ENCODE results near the gene ZKSCAN3. TPM values are rescaled to one million over a fixed set of nuclear protein-coding genes. Genes with fewer than 3 reads are reported as not detected.

Gene ZKSCAN3
- total and polyA plus RNA-seq, 4 donors, result 1.1 to 13.2 (median 3.1) TPM

GRCh38 chr6:28370440-28370839, 20.7 kb downstream of the ZKSCAN3 start:
- Histone ChIP-seq H3K4me3 (no peak overlapping the region), H3K9ac (ENCODE audit: insufficient read depth in 1 of 2, low read length in 2 of 2) (no peak overlapping the region), H3K36me3 (ENCODE audit: control insufficient read depth in 4 of 4, insufficient read depth in 4 of 4, low read length in 4 of 4) (peaks cover 3 to 8% (median 6%) of the 10 kb centered on the region in 4 donors), H3K27me3 (ENCODE audit: control insufficient read depth in 3 of 3, insufficient read depth in 3 of 3, low read length in 2 of 3) (no peaks in the 10 kb centered on the region), H3K27ac (ENCODE audit: low read depth in 1 of 2, low read length in 1 of 2) (no peak overlapping the region), H3K4me1 (ENCODE audit: control insufficient read depth in 5 of 5, insufficient read depth in 5 of 5, low read length in 5 of 5) (no peaks in the 10 kb centered on the region), H3K9me3 (ENCODE audit: control insufficient read depth in 4 of 4, insufficient read depth in 3 of 4, low read length in 3 of 4) (peaks cover 0 to 2% (median 0%) of the 10 kb centered on the region in 4 donors)
- WGBS, 2 donors, result 78 to 80% methylated on average over 2 of the region's 2 CpGs
- no peak for ATAC-seq (ENCODE audit: insufficient read depth, low FRiP score)
- TF ChIP-seq CTCF (IDR thresholded peaks at IDR 0.05; ENCODE audit: control extremely low read depth, extremely low read depth), result no peak
- DNase-seq, result no peak

- H3K27ac ChIP-seq (ENCODE audit: low read depth in 1 of 2, low read length in 1 of 2), result no peak overlapping the region
- no peaks in the 10 kb centered on the region for H3K9me3 ChIP-seq (ENCODE audit: control insufficient read depth in 4 of 4, insufficient read depth in 3 of 4, low read length in 3 of 4)
- no peak overlapping the region for H3K4me3 ChIP-seq
- H3K36me3 ChIP-seq (ENCODE audit: control insufficient read depth in 4 of 4, insufficient read depth in 4 of 4, low read length in 4 of 4), result peaks cover 0 to 5% (median under 1%) of the 10 kb centered on the region in 4 donors
- H3K9ac ChIP-seq (ENCODE audit: insufficient read depth in 1 of 2, low read length in 2 of 2), result no peak overlapping the region
- DNase-seq (no peak), ATAC-seq (ENCODE audit: insufficient read depth, low FRiP score) (no peak)
- H3K27me3 ChIP-seq (ENCODE audit: control insufficient read depth in 3 of 3, insufficient read depth in 3 of 3, low read length in 2 of 3), result no peaks in the 10 kb centered on the region
- 97% methylated on average over 1 of the region's 1 CpG for WGBS, 2 donors
- no peaks in the 10 kb centered on the region for H3K4me1 ChIP-seq (ENCODE audit: control insufficient read depth in 5 of 5, insufficient read depth in 5 of 5, low read length in 5 of 5)
- no peak for TF ChIP-seq CTCF (IDR thresholded peaks at IDR 0.05; ENCODE audit: control extremely low read depth, extremely low read depth)
Measured at GRCh38 chr6:28371280-28371679, 21.5 kb downstream of the ZKSCAN3 start.

DNA sequence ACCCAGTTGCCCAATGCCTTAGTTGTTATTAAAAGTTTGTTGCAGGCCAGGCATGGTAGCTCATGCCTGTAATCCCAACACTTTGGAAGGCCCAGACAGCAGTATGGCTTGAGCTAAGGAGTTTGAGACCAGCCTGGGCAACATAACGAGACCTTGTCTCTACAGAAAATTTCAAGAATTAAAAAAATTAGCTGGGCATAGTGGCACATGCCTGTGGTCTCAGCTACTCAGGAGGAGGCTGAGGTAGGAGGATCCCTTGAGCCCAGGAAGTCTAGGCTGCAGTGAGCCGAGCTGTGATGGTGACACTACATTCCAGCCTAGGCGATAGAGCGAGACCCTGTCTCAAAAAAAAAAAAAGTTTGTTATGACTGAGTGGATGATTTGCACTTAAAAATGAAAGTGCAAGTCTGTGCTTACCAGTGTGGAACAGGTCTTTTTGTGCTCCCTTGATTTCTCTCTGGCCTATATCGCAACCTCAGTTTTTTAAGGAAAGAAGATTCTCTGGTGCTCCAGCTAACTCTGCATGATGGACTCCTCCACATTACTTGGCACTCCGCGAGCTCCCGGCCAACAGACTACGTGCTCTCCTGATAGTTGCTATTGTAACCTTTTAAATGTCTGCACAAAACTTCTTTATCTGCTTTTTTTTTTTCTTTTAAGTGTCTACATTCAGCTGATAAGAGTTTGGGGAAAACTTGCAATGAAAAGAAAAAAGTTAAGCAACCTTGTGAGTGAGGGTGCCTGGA, 22.1 kb downstream of the ZKSCAN3 start:
- Histone ChIP-seq H3K4me1 (ENCODE audit: control insufficient read depth in 5 of 5, insufficient read depth in 5 of 5, low read length in 5 of 5) (no peaks in the 10 kb centered on the region), H3K4me3 (no peak overlapping the region), H3K36me3 (ENCODE audit: control insufficient read depth in 4 of 4, insufficient read depth in 4 of 4, low read length in 4 of 4) (peaks cover 0 to 3% (median 0%) of the 10 kb centered on the region in 4 donors), H3K9ac (ENCODE audit: insufficient read depth in 1 of 2, low read length in 2 of 2) (no peak overlapping the region), H3K27me3 (ENCODE audit: control insufficient read depth in 3 of 3, insufficient read depth in 3 of 3, low read length in 2 of 3) (no peaks in the 10 kb centered on the region), H3K27ac (ENCODE audit: low read depth in 1 of 2, low read length in 1 of 2) (no peak overlapping the region), H3K9me3 (ENCODE audit: control insufficient read depth in 4 of 4, insufficient read depth in 3 of 4, low read length in 3 of 4) (no peaks in the 10 kb centered on the region)
- 85 to 91% methylated on average over 9 of the region's 9 CpGs for WGBS, 2 donors
- no peak for ATAC-seq (ENCODE audit: insufficient read depth, low FRiP score)
- TF ChIP-seq CTCF (IDR thresholded peaks at IDR 0.05; ENCODE audit: control extremely low read depth, extremely low read depth), result no peak
- DNase-seq, result no peak
